NB4 (cell line): Measurements from ENCODE around the gene TTLL12.

Experiments used
- DNase-seq: peaks from one replicate; pipeline ENCODE4 v3.0.0; 2010; ENCODE audit warnings: low read depth
- H3K4me3 ChIP-seq: one replicate; pipeline ENCODE4 v1.5.1; 2011; ENCODE audit warnings: mild to moderate bottlenecking, low read depth, low read length, moderate library complexity
- MAX ChIP-seq: IDR thresholded peaks from 2 replicates; pipeline ENCODE4 v1.6.1; 2011; ENCODE audit warnings: low read depth, low read length
- MYC ChIP-seq: IDR thresholded peaks from 2 replicates; pipeline ENCODE4 v1.6.1; 2011; ENCODE audit warnings: low read depth, low read length
- POLR2A ChIP-seq: IDR thresholded peaks from 2 replicates; pipeline ENCODE4 v1.6.1; 2011; ENCODE audit warnings: mild to moderate bottlenecking; ENCODE audit not compliant: insufficient read length; ENCODE audit errors: extremely low read depth
- TF ChIP-seq, protein P1 (sequence below): IDR thresholded peaks from one replicate; pipeline ENCODE4 v1.5.1; 2012; ENCODE audit warnings: low read depth, low read length

Gene TTLL12

GRCh38 chr22:43226377-43227238 lies 39.7 kb upstream of the TTLL12 start:
- TF ChIP-seq MAX, result no peak
- TF ChIP-seq, protein P1, sequence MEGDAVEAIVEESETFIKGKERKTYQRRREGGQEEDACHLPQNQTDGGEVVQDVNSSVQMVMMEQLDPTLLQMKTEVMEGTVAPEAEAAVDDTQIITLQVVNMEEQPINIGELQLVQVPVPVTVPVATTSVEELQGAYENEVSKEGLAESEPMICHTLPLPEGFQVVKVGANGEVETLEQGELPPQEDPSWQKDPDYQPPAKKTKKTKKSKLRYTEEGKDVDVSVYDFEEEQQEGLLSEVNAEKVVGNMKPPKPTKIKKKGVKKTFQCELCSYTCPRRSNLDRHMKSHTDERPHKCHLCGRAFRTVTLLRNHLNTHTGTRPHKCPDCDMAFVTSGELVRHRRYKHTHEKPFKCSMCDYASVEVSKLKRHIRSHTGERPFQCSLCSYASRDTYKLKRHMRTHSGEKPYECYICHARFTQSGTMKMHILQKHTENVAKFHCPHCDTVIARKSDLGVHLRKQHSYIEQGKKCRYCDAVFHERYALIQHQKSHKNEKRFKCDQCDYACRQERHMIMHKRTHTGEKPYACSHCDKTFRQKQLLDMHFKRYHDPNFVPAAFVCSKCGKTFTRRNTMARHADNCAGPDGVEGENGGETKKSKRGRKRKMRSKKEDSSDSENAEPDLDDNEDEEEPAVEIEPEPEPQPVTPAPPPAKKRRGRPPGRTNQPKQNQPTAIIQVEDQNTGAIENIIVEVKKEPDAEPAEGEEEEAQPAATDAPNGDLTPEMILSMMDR, result no peak
- TF ChIP-seq MYC, result no peak
- TF ChIP-seq POLR2A, result no peak
- peak; percentile 38 for DNase-seq
- no peak overlapping the region for H3K4me3 ChIP-seq

DNA sequence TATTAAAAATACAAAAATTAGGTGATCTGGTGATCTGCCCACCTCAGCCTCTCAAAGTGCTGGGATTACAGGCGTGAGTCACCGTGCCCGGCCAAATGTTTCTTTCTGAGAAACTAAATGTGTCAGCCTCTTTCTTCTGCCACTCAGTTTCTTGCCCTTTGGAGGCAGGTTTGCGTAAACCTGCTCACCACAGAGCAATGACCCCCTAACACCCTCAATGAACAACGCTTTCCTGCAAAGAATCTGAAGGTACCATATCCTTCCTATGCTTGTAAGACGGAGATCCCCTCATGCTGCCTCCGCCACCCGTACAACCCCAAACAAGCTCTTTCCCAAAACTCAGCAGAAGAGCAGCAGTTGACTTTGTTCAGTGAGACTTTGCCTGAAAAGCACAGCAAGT lies 38.7 kb upstream of the TTLL12 start:
- no peak overlapping the region for H3K4me3 ChIP-seq
- no peak for DNase-seq
- TF ChIP-seq POLR2A (no peak), MAX (no peak), MYC (no peak)
- TF ChIP-seq, protein P1, result no peak

- H3K4me3 ChIP-seq, result no peak overlapping the region
- TF ChIP-seq POLR2A (no peak), MAX (no peak), MYC (no peak)
- TF ChIP-seq, protein P1, result no peak
- DNase-seq, result no peak
These were observed 36.1 kb upstream of the TTLL12 start for GRCh38 chr22:43222987-43223386.

GRCh38 chr22:43222262-43222661 lies 35.3 kb upstream of the TTLL12 start:
- TF ChIP-seq, protein P1, result no peak
- TF ChIP-seq POLR2A, result no peak
- no peak for TF ChIP-seq MYC
- no peak for TF ChIP-seq MAX
- no peak overlapping the region for H3K4me3 ChIP-seq
- no peak for DNase-seq

DNA sequence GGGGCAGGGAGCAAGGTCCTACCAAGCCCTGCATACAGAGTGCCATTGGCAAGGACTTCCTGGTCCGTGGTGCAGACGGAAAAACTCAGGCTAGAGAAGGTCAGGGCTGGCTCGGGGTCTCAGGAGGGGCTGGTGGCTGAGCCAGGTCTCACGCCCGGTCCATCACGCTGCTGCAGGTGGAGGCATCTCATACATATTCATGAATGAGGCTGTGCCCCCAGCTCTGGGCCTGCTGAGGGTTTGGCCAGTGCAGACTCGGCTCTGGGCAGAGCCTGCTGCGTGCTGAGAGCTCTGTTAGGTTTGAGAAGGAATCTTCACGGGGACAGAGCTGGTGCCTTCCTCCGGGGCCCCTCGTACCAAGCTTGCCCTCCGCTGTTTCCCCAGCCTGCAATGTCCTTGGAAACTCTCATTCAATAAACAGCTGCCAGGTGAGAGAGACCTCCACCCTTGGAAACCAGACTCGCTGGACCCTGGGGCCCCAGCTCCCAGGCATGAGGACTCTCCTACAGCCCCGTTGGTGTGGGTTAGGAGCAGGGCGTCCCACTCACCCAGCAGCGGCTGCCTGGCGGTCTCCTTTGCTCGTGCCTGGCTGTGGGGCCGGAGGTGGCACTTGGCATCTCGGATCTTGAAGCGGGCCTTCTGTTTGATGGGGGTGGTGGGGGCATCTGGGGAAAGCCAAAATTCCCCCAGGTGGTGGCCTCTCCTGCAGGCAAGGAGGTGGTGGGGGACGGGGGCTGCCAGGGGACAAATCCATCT lies 33.9 kb upstream of the TTLL12 start:
- TF ChIP-seq POLR2A (no peak), MYC (no peak), MAX (no peak)
- TF ChIP-seq, protein P1, result no peak
- no peak for DNase-seq
- no peak overlapping the region for H3K4me3 ChIP-seq
